Cardiac muscle cell (in vitro differentiated cells and primary cell): ENCODE results near the gene TEX53. TPM values are rescaled to one million over a fixed set of nuclear protein-coding genes. Genes with fewer than 3 reads are reported as not detected.

ENCODE experiments used
- DNase-seq, 2 donors: peaks; one replicate each; pipeline versions ENCODE4 v3.0.0 to v3.0.0-alpha.2; 2010 to 2017; ENCODE audit warnings: low read depth in 1 of 2, low spot score in 1 of 2
- H3K27ac ChIP-seq: fragments of 200-600 bp; sonication (generic); 2 replicates; pipeline ENCODE4 v1.5.1; 2016
- H3K27me3 ChIP-seq: fragments of 200-600 bp; sonication (generic); 2 replicates; pipeline ENCODE4 v1.6.0; 2016; ENCODE audit warnings: control low read depth
- H3K36me3 ChIP-seq: fragments of 200-600 bp; sonication (generic); 2 replicates; pipeline ENCODE4 v1.5.1; 2016; ENCODE audit warnings: control low read depth
- H3K4me1 ChIP-seq: fragments of 200-600 bp; sonication (generic); 2 replicates; pipeline ENCODE4 v1.8.1; 2017; ENCODE audit warnings: low read depth, mild to moderate bottlenecking, mixed run types
- H3K4me3 ChIP-seq: fragments of 200-600 bp; sonication (generic); 2 replicates; pipeline ENCODE4 v1.5.1; 2016; ENCODE audit warnings: mild to moderate bottlenecking
- H3K9me3 ChIP-seq: fragments of 200-600 bp; sonication (generic); 2 replicates; pipeline ENCODE4 v1.5.1; 2017; ENCODE audit warnings: low read depth, mild to moderate bottlenecking, control low read depth
- CTCF ChIP-seq: IDR thresholded peaks from 2 replicates; pipeline ENCODE4 v1.5.1; 2012; ENCODE audit warnings: low read depth, mild to moderate bottlenecking, low read length
- polyA plus RNA-seq: library from polyadenylated mRNA; unstranded; fragments of >200 nt; fragmentation: Nextera tagmentation; extraction: Ambion mirVana; gene quantifications from 2 replicates; pipeline ENCODE4 v1.2.1, GENCODE V29; 2016
- total RNA-seq: library from RNA; depleted of rRNA; stranded (reverse); fragments of >200 nt; gene quantifications from 2 replicates; pipeline ENCODE4 v1.2.3, GENCODE V29; 2016

The TEX53 gene
- total and polyA plus RNA-seq, 2 experiments from 2014 or later, result not detected

DNA sequence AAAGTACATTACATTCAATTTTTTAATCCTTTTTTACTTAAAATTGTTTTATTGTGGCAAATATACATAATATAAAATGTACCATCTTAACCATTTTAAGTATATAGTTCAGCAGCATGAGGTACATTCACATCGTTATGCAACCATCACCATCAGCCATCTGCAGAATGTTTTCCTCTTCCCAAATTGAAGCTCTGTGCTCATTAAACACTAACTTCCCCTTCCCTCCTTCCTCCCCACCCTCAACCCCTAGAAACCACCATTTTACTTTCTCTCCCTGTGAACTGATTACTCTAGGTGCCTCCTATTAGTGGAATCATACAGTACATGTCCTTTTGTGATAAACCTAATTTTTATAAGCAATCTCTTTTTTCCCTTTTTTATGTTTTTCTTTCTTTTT is 15.6 kb downstream of the TEX53 start:
- Histone ChIP-seq H3K4me1 (no peaks in the 10 kb centered on the region), H3K27me3 (no peaks in the 10 kb centered on the region), H3K27ac (no peak overlapping the region), H3K9me3 (no peaks in the 10 kb centered on the region), H3K36me3 (no peaks in the 10 kb centered on the region), H3K4me3 (no peak overlapping the region)
- TF ChIP-seq CTCF, result no peak
- no peak for DNase-seq

- Histone ChIP-seq H3K4me3 (no peak overlapping the region), H3K27me3 (no peaks in the 10 kb centered on the region), H3K4me1 (no peaks in the 10 kb centered on the region), H3K36me3 (no peaks in the 10 kb centered on the region), H3K9me3 (no peaks in the 10 kb centered on the region), H3K27ac (no peak overlapping the region)
- DNase-seq, result no peak
- TF ChIP-seq CTCF, result no peak
Observed at GRCh38 chr9:114638404-114638803, 19.2 kb downstream of the TEX53 start.

DNA sequence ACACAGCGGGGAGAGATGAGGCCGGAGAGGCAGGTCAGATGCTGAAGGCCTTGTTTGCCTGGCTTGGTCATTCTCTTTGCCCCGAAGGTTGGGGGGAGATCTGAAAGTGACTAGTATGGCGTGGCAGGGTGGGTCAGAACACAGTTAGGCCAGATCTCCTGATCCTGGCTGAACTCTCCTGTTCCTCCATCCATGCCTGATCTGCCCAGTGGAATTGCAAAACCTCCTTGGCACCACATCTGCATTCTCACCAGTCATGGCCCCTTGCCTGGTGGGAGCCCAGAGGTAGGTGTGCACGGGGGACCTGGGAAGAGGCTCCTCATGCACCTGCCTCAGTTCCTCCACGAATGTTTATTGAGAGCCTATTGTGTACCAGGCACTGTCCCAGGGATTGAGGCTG is 23.2 kb downstream of the TEX53 start:
- no peak for TF ChIP-seq CTCF
- no peaks in the 10 kb centered on the region for H3K4me1 ChIP-seq
- no peak overlapping the region for H3K27ac ChIP-seq
- no peaks in the 10 kb centered on the region for H3K36me3 ChIP-seq
- no peaks in the 10 kb centered on the region for H3K27me3 ChIP-seq
- H3K9me3 ChIP-seq, result no peaks in the 10 kb centered on the region
- H3K4me3 ChIP-seq, result no peak overlapping the region
- DNase-seq, result no peak

GRCh38 chr9:114633438-114634089 is 24.0 kb downstream of the TEX53 start:
- H3K4me3 ChIP-seq, result no peak overlapping the region
- no peaks in the 10 kb centered on the region for H3K4me1 ChIP-seq
- H3K9me3 ChIP-seq, result no peaks in the 10 kb centered on the region
- no peaks in the 10 kb centered on the region for H3K27me3 ChIP-seq
- no peak for TF ChIP-seq CTCF
- no peak overlapping the region for H3K27ac ChIP-seq
- DNase-seq, result no peak
- H3K36me3 ChIP-seq, result no peaks in the 10 kb centered on the region

GRCh38 chr9:114631166-114631565 is 26.4 kb downstream of the TEX53 start:
- H3K9me3 ChIP-seq, result no peaks in the 10 kb centered on the region
- H3K4me1 ChIP-seq, result no peaks in the 10 kb centered on the region
- no peaks in the 10 kb centered on the region for H3K36me3 ChIP-seq
- H3K4me3 ChIP-seq, result no peak overlapping the region
- no peaks in the 10 kb centered on the region for H3K27me3 ChIP-seq
- TF ChIP-seq CTCF, result no peak
- no peak for DNase-seq
- no peak overlapping the region for H3K27ac ChIP-seq
